HCT116 (cell line): ENCODE results near the gene HFE. TPM values are rescaled to one million over a fixed set of nuclear protein-coding genes. Genes with fewer than 3 reads are reported as not detected.

Experiments used
- ATAC-seq: fragments of 200-7000 bp; cut with Tn5 transposase; 2 replicates; pipeline ENCODE4 v1.9.1; 2020; ENCODE audit warnings: mild to moderate bottlenecking, moderate library complexity
- BruUV-seq: library from RNA; stranded (reverse); fragments of 400-500 nt; replicated peaks from 2 replicates; lab custom pipeline; 2021; lab: Mats Ljungman, UMichigan
- CTCF ChIA-PET: fragments of 300-600 bp; sonication (Branson Sonifier 250); formaldehyde crosslinking; loops from one replicate; lab custom pipeline; 2021; ENCODE audit warnings: antibody characterized with exemption; lab: Charles Lee
- POLR2A ChIA-PET: fragments of 300-600, 350-600 bp; sonication (Branson Sonifier 250); formaldehyde crosslinking; loops from one replicate; lab custom pipeline; 2021; ENCODE audit warnings: antibody characterized with exemption; lab: Charles Lee
- RAD21 ChIA-PET, 2 experiments: fragments of 300-600 bp; sonication (Branson Sonifier 250); formaldehyde crosslinking; loops; one replicate each; lab custom pipeline; 2023; ENCODE audit warnings: low total read pairs in 2 of 2; ENCODE audit not compliant: uncharacterized antibody in 2 of 2, unreplicated experiment in 2 of 2, low non-redundant PET in 1 of 2; lab: Charles Lee
- DNase-seq: peaks from one replicate; pipeline ENCODE4 v3.0.0-alpha.2; 2010; ENCODE audit warnings: low read depth, low spot score
- H2AFZ ChIP-seq: fragments of 200-600 bp; shearing (Covaris generic), sonication (generic); 2 replicates; pipeline ENCODE4 v1.6.1; 2017; ENCODE audit warnings: low read depth, mixed run types, mixed read lengths, antibody characterized with exemption, low read length; ENCODE audit not compliant: poor library complexity, severe bottlenecking
- H3K27ac ChIP-seq: 2 replicates; pipeline ENCODE4 v1.5.1; 2012; ENCODE audit warnings: low read depth, low read length
- H3K27me3 ChIP-seq: fragments of 200-600 bp; sonication (generic); 2 replicates; pipeline ENCODE4 v1.6.1; 2016; ENCODE audit warnings: mixed run types, low read length, mixed read lengths; ENCODE audit not compliant: insufficient read depth
- H3K36me3 ChIP-seq, 2 experiments: fragments of 200-500 bp in 1 of 2; fragments of 200-600 bp in 1 of 2; sonication (Bioruptor generic) in 1 of 2; sonication (generic) in 1 of 2; 2 replicates each; pipeline versions ENCODE4 v1.5.1 to v1.6.1; 2014 to 2016; ENCODE audit warnings: low read length in 2 of 2, inconsistent platforms in 1 of 2, mixed read lengths in 1 of 2, mixed run types in 1 of 2; ENCODE audit not compliant: insufficient read depth in 2 of 2, control insufficient read depth in 1 of 2
- H3K4me1 ChIP-seq, 2 experiments: fragments of 200-600 bp in 1 of 2; sonication (generic) in 1 of 2; 2 replicates each; pipeline versions ENCODE4 v1.5.1 to v1.6.1; 2012 to 2017; ENCODE audit warnings: low read length in 2 of 2, inconsistent platforms in 1 of 2, mild to moderate bottlenecking in 1 of 2, mixed read lengths in 1 of 2, mixed run types in 1 of 2, moderate library complexity in 1 of 2; ENCODE audit not compliant: insufficient read depth in 2 of 2, control insufficient read depth in 1 of 2
- H3K4me2 ChIP-seq: fragments of 200-600 bp; sonication (generic); 2 replicates; pipeline ENCODE4 v1.6.1; 2017; ENCODE audit warnings: mixed run types, low read length, mixed read lengths
- H3K4me3 ChIP-seq, 2 experiments: fragments of 200-600 bp in 1 of 2; sonication (generic) in 1 of 2; replicated peaks in 1 of 2; 2 replicates each; pipeline ENCODE4 v1.5.1; 2011 to 2016; ENCODE audit warnings: low read length in 2 of 2, control low read depth in 1 of 2, low read depth in 1 of 2, mild to moderate bottlenecking in 1 of 2, mixed read lengths in 1 of 2, mixed run types in 1 of 2
- H3K79me2 ChIP-seq: fragments of 200-600 bp; sonication (generic); 2 replicates; pipeline ENCODE4 v1.6.1; 2017; ENCODE audit warnings: mild to moderate bottlenecking, mixed run types, low read length, moderate library complexity, mixed read lengths; ENCODE audit not compliant: insufficient read depth
- H3K9ac ChIP-seq: fragments of 200-600 bp; sonication (generic); 2 replicates; pipeline ENCODE4 v1.6.1; 2016; ENCODE audit warnings: low read length, mixed read lengths
- H3K9me2 ChIP-seq: fragments of 200-600 bp; sonication (generic), shearing (Covaris generic); 2 replicates; pipeline ENCODE4 v1.6.1; 2017; ENCODE audit warnings: mixed run types, mild to moderate bottlenecking, moderate library complexity; ENCODE audit not compliant: insufficient read depth
- H3K9me3 ChIP-seq, 2 experiments: fragments of 200-500 bp in 1 of 2; fragments of 200-600 bp in 1 of 2; sonication (Bioruptor generic) in 1 of 2; sonication (generic) in 1 of 2; 2 replicates each; pipeline ENCODE4 v1.6.1; 2014 to 2017; ENCODE audit warnings: low read length in 2 of 2, mixed read lengths in 2 of 2, inconsistent platforms in 1 of 2, low read depth in 1 of 2, mild to moderate bottlenecking in 1 of 2, mixed run types in 1 of 2, moderate library complexity in 1 of 2; ENCODE audit not compliant: control insufficient read depth in 1 of 2, insufficient read depth in 1 of 2
- H4K20me1 ChIP-seq: fragments of 200-600 bp; sonication (generic), shearing (Covaris generic); 2 replicates; pipeline ENCODE4 v1.6.1; 2017; ENCODE audit warnings: mixed run types, mild to moderate bottlenecking, moderate library complexity; ENCODE audit not compliant: insufficient read depth
- ATF3 ChIP-seq: IDR thresholded peaks from 2 replicates; pipeline ENCODE4 v1.6.1; 2012
- CBX3 ChIP-seq: IDR thresholded peaks from 2 replicates; pipeline ENCODE4 v1.6.1; 2012; ENCODE audit warnings: low read depth
- EGR1 ChIP-seq: IDR thresholded peaks from 2 replicates; pipeline ENCODE4 v1.6.1; 2012; ENCODE audit warnings: low read depth
- ELF1 ChIP-seq: IDR thresholded peaks from 2 replicates; pipeline ENCODE4 v1.6.1; 2012; ENCODE audit warnings: low read depth, borderline replicate concordance
- EZH2 ChIP-seq: fragments of 200-600 bp; sonication (generic); IDR thresholded peaks from 2 replicates; pipeline ENCODE4 v1.6.1; 2017; ENCODE audit warnings: antibody characterized with exemption, mixed run types
- FOSL1 ChIP-seq: IDR thresholded peaks from 2 replicates; pipeline ENCODE4 v1.6.1; 2012; ENCODE audit warnings: low read depth
- MAX ChIP-seq: IDR thresholded peaks from 2 replicates; pipeline ENCODE4 v1.6.1; 2012
- POLR2AphosphoS5 ChIP-seq: IDR thresholded peaks from 2 replicates; pipeline ENCODE4 v1.6.1; 2011; ENCODE audit warnings: mild to moderate bottlenecking, low read depth, low read length, moderate library complexity
- RAD21 ChIP-seq: IDR thresholded peaks from 2 replicates; pipeline ENCODE4 v1.6.1; 2012; ENCODE audit warnings: low read depth, mild to moderate bottlenecking
- SIN3A ChIP-seq: IDR thresholded peaks from 2 replicates; pipeline ENCODE4 v1.6.1; 2012; ENCODE audit warnings: low read depth
- SP1 ChIP-seq: IDR thresholded peaks from 2 replicates; pipeline ENCODE4 v1.6.1; 2012; ENCODE audit warnings: low read depth
- SRF ChIP-seq: IDR thresholded peaks from 2 replicates; pipeline ENCODE4 v1.6.1; 2012; ENCODE audit warnings: low read depth
- TCF7L2 ChIP-seq: IDR thresholded peaks from 2 replicates; pipeline ENCODE4 v1.7.0; 2011; ENCODE audit warnings: borderline replicate concordance, inconsistent platforms; ENCODE audit not compliant: insufficient read depth, insufficient read length; ENCODE audit errors: extremely low read depth
- intact Hi-C: fragments of 100-400 bp; cut with micrococcal nuclease; formaldehyde crosslinking; loops from 2 replicates; pipeline ENCODE4 v1.10.0; 2022
- total RNA-seq: library from RNA; stranded (reverse); gene quantifications from one replicate; pipeline ENCODE4 v1.2.1, GENCODE V29; 2021; ENCODE audit not compliant: unreplicated experiment

The HFE gene
- total RNA-seq, 1 experiment from 2014 or later, result 9.8 TPM

GRCh38 chr6:26086211-26086610, 1.0 kb upstream of the HFE start:
- intact Hi-C loops, result no loop called here
- POLR2A ChIA-PET, result interaction anchor here (1.1 to 2.1 kb wide), 3 partner anchors 23 to 65 kb away, joined by 3 to 12 read pairs (median 4); a partner anchor contains a TSS
- Histone ChIP-seq H3K27me3 (no peaks in the 10 kb centered on the region), H3K4me2 (peak overlapping the region; percentile 97; the same call in 1 of the 2 replicates), H3K4me1 (peaks cover 10 to 24% of the 10 kb centered on the region in 2 experiments; a peak in 3 of 4 replicates), H4K20me1 (no peaks in the 10 kb centered on the region), H3K4me3 (no peak overlapping the region), H3K79me2 (no peaks in the 10 kb centered on the region), H2AFZ (peak overlapping the region; percentile 94), H3K9me3 (no peaks in the 10 kb centered on the region), H3K27ac (peak overlapping the region; percentile 5; the same call in 1 of the 2 replicates), H3K9me2 (no peaks in the 10 kb centered on the region), H3K36me3 (no peaks in the 10 kb centered on the region), H3K9ac (no peak overlapping the region)
- ATAC-seq (no peak), DNase-seq (no peak)
- CTCF ChIA-PET, result interaction anchor here (2.0 to 2.4 kb wide), 2 partner anchors 10 to 20 kb away, joined by 10 to 11 read pairs; no protein-coding TSS in a partner anchor
- RAD21 ChIA-PET, result no interaction called here
- BruUV-seq, result no TSS peak
- TF ChIP-seq TCF7L2 (no peak), EGR1 (no peak), RAD21 (no peak), CBX3 (no peak), ELF1 (no peak), EZH2 (no peak), FOSL1 (no peak), SIN3A (no peak)

GRCh38 chr6:26088344-26088743, 1.1 kb downstream of the HFE start:
- ChIA-PET POLR2A (interaction anchor here (1.3 to 1.9 kb wide), 3 partner anchors 16 to 63 kb away, joined by 3 to 9 read pairs (median 7); a partner anchor contains a TSS), RAD21 (interaction anchor here in 1 of 2 experiments (1.2 kb wide), 1 partner anchor 8 kb away, joined by 3 read pairs; no protein-coding TSS in a partner anchor), CTCF (interaction anchor here (2.0 kb wide), 1 partner anchor 26 kb away, joined by 8 read pairs; no protein-coding TSS in a partner anchor)
- H3K27ac ChIP-seq, result peak overlapping the region; percentile 69
- intact Hi-C loops, result no loop called here
- peak overlapping the region; percentile 94 for H2AFZ ChIP-seq
- peak overlapping the region; percentile 72 to 85 for H3K4me3 ChIP-seq
- ATAC-seq, result 0 out of 2 replicates have a peak, but pooled peaks have one; percentile 2
- H3K4me1 ChIP-seq, result peaks cover 10 to 24% of the 10 kb centered on the region in 2 experiments; a peak in 3 of 4 replicates
- no peak for DNase-seq
- TF ChIP-seq EGR1, result no peak
- TF ChIP-seq SRF, result no peak
- no peak for TF ChIP-seq SIN3A
- no peak for TF ChIP-seq ATF3
- no peak for TF ChIP-seq FOSL1
- TF ChIP-seq TCF7L2, result no peak
- TF ChIP-seq MAX, result no peak
- TF ChIP-seq ELF1, result no peak
- TF ChIP-seq POLR2AphosphoS5, result no peak
- TF ChIP-seq SP1, result no peak
- H4K20me1 ChIP-seq, result no peaks in the 10 kb centered on the region
- H3K4me2 ChIP-seq, result peak overlapping the region; percentile 97
- H3K36me3 ChIP-seq, result no peaks in the 10 kb centered on the region
- no peaks in the 10 kb centered on the region for H3K9me3 ChIP-seq
- H3K9ac ChIP-seq, result peak overlapping the region; percentile 80
- H3K9me2 ChIP-seq, result no peaks in the 10 kb centered on the region
- no peaks in the 10 kb centered on the region for H3K27me3 ChIP-seq
- BruUV-seq, result TSS peak; percentile 69
- H3K79me2 ChIP-seq, result no peaks in the 10 kb centered on the region
